Astrocyte of the spinal cord (primary cell): ENCODE measurements around the gene SOX2.
A peak's percentile ranks its signal among the peaks of the same experiment; 100 is the strongest.

Experiments used
- DNase-seq: peaks from one replicate; pipeline ENCODE4 v3.0.0; 2011; ENCODE audit warnings: low read depth, low spot score
- H3K4me3 ChIP-seq: 2 replicates; pipeline ENCODE4 v1.5.1; 2011; ENCODE audit warnings: low read depth, mild to moderate bottlenecking, low read length, moderate library complexity
- in situ Hi-C: cut with HindIII; loops from 2 replicates; pipeline ENCODE4 v1.10.0; 2017; ENCODE audit warnings: low sequenced_read_pairs
- TF ChIP-seq, protein P1 (sequence below): IDR thresholded peaks from 2 replicates; pipeline ENCODE4 v1.5.1; 2012; ENCODE audit warnings: low read depth, mild to moderate bottlenecking, low read length, inconsistent platforms

The SOX2 gene

DNA sequence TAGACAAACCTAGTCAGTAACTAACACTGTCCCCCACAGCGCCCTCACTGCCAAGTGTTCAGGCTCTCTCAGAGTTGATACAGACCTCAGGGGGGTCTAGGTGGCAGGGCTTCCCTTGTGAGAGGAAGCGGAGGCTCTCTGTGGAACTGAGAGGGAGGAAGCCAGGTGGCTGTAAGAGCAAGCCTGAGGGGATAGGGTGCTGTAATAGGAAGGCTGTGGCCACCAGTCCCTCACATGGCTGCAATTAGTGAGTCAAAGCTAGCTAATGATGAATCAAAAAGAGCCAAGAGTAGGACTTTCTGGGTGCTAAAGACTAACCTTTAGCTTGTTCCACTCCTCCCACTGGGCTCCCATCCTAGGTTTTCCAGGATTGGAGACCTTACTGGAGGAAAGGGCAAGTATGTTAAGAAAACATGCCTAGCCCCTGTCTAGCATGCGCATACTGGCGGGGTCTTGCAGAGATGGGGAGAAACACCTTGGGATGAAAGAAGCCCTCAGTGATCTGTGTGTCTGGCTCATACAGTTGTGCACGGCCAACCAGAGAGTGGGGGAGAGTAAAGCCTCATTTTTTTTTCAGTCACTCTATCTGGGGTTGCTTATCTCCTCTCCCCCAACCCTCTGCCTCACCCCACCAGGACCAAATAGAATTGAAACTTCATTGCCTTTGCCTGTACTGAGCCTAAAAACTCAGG, 13.3 kb upstream of the SOX2 start:
- in situ Hi-C loops = no loop called here
- TF ChIP-seq, protein P1, sequence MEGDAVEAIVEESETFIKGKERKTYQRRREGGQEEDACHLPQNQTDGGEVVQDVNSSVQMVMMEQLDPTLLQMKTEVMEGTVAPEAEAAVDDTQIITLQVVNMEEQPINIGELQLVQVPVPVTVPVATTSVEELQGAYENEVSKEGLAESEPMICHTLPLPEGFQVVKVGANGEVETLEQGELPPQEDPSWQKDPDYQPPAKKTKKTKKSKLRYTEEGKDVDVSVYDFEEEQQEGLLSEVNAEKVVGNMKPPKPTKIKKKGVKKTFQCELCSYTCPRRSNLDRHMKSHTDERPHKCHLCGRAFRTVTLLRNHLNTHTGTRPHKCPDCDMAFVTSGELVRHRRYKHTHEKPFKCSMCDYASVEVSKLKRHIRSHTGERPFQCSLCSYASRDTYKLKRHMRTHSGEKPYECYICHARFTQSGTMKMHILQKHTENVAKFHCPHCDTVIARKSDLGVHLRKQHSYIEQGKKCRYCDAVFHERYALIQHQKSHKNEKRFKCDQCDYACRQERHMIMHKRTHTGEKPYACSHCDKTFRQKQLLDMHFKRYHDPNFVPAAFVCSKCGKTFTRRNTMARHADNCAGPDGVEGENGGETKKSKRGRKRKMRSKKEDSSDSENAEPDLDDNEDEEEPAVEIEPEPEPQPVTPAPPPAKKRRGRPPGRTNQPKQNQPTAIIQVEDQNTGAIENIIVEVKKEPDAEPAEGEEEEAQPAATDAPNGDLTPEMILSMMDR = no peak
- no peak overlapping the region for H3K4me3 ChIP-seq
- DNase-seq = no peak

DNA sequence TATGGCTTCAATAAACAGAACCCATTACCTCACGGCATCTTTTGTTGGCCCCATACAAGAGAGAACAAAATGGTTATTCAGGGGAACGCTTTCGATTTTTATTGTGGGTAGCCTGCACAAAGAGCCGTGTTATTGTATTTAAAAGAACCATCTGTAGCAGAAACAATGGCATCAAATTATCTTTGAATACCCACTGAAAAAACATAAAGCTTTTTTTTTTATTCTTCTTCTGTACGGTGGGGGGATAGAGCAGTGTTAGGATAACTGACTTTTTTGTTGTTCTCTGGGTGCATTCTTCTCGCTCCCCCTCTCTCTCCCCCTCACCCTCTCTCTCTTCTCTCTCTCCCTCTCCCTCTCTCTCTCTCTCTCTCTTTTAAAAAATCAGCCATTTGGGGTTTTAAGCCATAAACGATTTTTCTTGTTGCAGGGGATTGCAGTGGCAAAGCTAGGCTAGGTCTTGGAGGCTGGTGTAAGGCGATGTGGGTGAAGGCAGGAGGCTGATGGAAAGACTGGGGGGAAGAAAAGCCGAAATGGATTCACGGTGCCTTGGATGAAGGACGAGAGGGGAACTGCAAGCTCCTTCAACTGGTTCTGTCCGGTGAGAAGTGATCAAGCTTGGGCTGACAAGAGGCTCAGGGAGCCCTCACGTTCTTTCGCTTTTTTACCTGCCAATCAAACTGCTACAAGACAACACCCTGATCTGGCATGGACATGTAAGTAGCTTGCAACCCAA, 12.4 kb upstream of the SOX2 start:
- peak overlapping the region; percentile 17 for H3K4me3 ChIP-seq
- in situ Hi-C loops = no loop called here
- peak; percentile 38 for DNase-seq
- TF ChIP-seq, protein P1 = no peak

DNA sequence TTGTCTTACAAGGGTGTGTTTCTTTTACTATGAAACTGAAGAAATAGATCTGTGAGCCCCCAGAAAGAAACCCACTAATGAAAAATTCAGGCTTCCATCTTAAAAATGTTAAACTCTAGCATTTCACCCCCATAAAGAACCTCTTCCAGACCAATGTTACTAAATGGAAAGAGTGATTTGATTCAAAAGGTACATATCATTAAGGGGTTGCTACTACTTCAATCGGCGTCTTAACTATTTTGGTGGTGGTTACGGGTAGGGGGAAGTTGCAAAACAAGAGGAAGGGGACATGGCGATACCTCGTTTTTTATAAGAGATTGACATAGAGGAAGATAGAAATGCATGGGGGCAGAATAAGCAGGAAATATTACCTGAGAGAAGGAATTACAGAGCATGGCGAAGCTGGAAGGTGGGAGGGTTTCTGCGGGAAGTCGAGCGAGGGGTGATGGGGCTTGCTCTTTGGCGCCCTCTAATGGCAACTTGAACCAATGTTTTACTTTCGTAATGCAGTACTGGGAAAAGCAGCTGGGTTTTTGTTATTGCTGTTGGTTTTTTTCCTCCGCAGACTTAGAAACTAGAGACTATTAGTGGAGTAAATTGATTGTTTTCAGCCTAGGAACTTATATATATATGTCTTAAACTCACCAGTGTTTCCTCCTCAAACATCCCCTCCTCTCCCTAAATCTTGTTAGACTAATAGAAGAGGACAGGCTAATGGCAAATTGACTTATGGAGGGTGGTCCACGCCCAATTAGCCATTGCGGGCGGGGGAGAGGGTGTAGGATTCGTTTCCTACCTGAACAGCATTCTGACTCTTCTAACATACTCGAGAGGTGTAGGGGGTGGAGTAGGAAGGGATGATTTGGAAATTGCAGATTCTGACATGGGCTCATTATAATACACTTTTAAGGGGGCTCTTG, 11.3 kb upstream of the SOX2 start:
- in situ Hi-C loops = no loop called here
- DNase-seq = peak; percentile 83
- TF ChIP-seq, protein P1 = peak; percentile 86
- peak overlapping the region; percentile 35 for H3K4me3 ChIP-seq

- H3K4me3 ChIP-seq = peak overlapping the region; percentile 15
- no peak for DNase-seq
- in situ Hi-C loops = no loop called here
- TF ChIP-seq, protein P1 = no peak
These were observed 10.6 kb upstream of the SOX2 start for GRCh38 chr3:181701096-181701495.

DNA sequence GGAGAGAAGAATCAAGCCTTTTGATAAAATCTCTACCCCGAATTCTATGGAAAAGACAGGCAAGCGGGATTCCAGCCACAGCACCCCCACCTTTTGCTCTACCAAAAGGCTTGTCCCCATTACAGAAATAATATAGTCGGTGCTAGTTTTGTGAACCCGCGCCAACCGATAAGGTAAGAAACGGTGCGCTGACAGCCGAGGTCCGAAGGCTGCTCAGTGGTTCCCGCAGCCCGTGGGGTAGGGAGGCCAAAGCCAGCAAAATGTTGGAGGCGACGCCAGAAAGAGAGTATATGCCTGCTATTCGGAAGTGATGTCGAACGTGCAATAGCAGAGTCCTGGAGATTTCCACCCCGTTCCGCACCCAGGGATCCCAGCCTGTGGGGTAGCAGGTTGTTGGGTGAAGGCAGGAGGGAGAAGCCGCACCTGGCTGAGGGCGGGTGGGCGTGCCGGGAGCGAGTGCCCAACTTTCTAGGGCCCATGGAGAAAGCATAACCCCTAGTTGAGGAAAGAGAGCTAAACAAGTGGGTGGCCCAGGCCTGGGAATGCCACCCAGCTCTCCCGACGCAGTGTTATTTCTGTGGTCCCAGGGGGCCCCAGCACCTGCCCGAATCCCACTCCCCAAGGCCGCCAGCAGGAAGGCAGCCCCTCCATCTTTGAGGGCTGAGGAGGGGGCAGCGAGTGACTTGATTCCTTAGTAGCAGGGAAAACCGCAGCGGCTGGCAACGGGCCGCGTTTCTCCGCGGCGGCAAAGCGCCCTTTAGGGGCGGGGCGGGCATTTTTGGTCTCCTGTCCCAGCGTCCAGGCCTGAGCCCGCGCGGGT, 7.9 kb upstream of the SOX2 start:
- TF ChIP-seq, protein P1 = no peak
- in situ Hi-C loops = no loop called here
- no peak overlapping the region for H3K4me3 ChIP-seq
- no peak for DNase-seq
